GM19372 (cell line): ENCODE results near the gene CCND2.

Source experiments
- ATAC-seq: cut with Tn5 transposase; IDR thresholded peaks from one replicate; pipeline ENCODE4 v1.9.1; 2021; ENCODE audit warnings: mild to moderate bottlenecking, low read depth, moderate library complexity; ENCODE audit not compliant: unreplicated experiment

CCND2 gene

DNA sequence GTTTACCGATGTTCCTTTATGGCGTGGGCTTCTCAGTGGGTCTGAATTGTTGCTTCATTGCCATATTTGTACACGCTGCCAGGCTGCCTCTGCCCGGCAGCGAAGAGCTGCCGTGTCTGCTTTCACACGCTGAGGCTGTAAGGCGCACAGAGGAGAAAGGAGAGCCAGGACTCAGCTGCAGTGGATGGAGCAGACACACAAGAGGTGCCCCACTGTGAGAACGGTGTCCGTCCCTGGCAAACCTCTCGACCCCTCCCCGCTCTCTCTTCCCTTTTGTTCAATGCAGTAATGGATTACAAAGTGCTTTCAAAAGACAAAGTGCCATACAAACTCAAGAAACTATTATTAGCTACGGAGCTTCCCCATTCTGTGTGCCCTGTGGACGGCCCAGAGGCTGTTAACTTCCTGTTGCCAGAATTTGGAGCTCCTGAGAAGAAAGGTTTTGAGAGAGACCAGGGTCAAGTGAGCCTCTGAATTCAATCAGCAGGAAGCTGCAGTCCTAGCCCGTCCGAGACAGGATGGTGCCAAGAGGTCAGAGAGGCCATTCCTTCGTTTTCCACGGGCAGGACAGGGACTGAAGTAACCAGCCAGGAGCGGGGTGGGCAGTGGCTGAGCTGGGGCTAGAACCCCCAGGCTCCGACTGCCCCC, 15.8 kb downstream of the CCND2 start:
- no peak for ATAC-seq

DNA sequence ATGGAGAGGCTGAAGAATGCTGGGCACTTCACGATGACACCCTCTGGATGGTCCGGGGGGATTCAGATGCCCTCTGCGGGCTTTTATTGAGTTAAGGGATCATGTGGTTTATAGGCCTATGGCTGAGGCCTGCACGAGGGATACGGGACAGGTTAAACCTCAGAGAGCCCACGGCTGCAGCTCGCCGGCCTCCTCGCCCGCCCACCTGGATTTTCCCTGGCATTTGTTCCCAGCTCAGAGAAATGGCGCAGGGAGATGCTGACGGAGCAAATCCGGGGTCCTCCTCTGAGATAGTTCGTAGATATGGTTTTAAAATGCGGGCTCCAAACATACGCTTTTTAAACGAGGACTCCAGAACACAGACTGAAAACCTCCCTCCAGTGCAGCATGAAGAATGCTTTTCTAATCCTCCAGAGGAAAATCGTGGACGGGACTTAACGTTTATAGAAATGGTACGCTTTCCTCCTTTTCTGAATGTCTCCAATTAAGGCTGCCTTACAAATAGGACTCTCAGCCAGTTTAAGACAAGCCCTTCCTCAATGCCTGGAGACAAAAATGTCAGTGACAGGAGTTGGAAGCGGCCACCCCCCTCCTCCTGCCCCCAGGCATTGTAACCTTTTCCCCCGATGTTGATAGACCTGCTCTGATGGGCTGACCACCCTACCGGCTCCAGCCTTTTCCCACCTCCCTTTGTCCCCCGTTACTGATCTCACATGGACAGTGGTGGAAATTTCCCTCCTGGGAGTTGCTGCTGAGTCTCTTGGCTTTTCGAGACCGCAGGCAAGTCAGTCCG, 16.6 kb downstream of the CCND2 start:
- no peak for ATAC-seq

DNA sequence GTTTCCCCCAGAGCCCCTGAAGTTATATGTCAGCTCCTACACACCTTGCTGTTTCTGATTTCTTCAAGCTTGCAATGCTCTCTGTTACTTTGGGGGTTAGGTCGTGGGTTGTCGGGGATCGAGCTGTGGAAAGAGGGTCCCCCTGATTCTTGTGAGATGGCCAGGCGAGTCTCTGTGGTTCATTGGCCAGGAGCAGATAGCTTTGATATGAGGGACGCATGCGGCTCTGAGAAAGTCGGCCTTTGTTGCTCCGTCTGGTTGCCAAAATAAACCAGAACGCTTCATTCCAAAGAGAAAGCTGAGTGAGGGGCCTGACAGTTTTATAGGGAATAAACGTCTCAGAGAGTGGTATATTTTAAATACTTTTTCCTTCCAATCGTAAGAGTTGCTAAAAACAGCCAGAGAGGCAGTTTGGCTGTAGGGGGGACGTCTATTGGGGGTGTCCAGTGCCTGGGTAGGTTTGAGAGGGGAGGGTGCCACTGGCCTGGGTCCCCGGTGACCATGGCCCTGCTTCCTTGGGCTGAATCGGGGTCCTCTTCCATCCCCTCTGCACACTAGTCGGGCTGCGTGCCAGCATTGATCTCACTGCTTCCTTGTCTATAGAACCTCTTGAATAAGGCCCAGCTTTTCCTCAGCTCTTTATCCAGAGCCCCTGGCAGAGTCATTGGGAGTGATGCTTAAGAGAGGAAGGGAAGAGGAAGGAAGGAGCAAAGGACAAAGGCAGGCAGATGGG, 18.9 kb downstream of the CCND2 start:
- no peak for ATAC-seq

GRCh38 chr12:4293299-4293965, 19.9 kb downstream of the CCND2 start:
- no peak for ATAC-seq

GRCh38 chr12:4293966-4294505, 20.5 kb downstream of the CCND2 start:
- ATAC-seq, result no peak

- no peak for ATAC-seq
These were observed 23.2 kb downstream of the CCND2 start for GRCh38 chr12:4296751-4297150.

DNA sequence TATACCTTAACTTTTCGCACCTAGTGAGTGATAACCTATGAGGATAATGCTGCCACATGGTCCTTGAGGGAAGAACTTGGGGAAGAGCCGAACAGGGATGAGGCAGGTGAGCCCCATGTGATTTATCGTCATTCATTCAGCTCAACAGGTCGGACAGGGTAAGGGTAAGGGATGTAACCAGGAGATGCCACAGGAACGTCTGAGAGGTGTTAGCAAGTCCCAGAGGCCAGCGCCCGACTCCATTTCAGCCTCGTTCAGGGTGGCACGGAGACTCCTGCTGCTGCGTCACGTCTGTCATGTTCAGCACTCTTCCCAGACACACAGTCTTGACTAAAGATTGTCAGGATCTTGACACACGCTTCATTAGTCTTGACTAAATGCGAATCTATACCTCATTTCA, 24.1 kb downstream of the CCND2 start:
- no peak for ATAC-seq

GRCh38 chr12:4300883-4301282, 27.3 kb downstream of the CCND2 start:
- no peak for ATAC-seq

DNA sequence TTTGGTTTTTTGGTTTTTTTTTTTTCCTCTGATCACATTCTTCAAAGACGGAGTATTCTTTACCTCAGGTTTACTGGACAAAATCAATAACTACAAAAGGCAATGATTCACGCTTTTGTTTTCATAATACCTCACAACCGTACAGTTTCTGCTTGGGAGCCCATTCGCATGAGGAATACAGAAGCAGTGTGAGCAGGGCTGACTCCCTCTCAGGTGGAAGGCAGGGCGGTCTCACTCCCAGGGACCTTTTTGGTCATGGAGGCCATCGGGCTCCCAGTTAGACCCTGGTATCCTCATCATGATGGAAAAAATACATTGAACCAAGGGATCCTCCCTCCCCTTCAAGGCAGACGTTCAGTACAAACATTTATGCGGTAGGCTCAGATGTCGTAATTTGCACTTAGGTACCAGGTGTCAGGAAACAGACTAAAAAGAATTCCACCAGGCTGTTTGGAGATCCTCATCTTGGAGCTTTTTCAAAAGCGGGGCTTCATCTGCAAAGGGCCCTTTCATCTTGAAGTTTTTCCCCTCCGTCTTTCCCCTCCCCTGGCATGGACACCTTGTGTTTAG, 28.5 kb downstream of the CCND2 start:
- ATAC-seq, result no peak

GRCh38 chr12:4302881-4303280, 29.3 kb downstream of the CCND2 start:
- ATAC-seq, result no peak

DNA sequence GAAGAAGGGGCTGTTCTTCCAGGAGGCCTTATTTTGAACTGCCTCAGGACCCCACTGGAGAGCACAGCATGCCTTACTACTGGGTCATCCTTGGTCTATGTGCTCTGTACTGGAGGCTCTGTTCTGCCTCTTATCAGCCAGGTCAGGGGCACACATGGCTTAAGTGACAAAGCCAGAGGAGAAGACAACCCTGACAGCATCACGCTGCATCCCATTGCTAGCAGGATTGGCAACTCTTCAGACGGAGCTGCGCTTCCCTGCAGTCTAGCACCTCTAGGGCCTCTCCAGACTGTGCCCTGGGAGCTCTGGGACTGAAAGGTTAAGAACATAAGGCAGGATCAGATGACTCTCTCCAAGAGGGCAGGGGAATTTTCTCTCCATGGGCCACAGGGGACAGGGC, 30.2 kb downstream of the CCND2 start:
- ATAC-seq, result no peak

DNA sequence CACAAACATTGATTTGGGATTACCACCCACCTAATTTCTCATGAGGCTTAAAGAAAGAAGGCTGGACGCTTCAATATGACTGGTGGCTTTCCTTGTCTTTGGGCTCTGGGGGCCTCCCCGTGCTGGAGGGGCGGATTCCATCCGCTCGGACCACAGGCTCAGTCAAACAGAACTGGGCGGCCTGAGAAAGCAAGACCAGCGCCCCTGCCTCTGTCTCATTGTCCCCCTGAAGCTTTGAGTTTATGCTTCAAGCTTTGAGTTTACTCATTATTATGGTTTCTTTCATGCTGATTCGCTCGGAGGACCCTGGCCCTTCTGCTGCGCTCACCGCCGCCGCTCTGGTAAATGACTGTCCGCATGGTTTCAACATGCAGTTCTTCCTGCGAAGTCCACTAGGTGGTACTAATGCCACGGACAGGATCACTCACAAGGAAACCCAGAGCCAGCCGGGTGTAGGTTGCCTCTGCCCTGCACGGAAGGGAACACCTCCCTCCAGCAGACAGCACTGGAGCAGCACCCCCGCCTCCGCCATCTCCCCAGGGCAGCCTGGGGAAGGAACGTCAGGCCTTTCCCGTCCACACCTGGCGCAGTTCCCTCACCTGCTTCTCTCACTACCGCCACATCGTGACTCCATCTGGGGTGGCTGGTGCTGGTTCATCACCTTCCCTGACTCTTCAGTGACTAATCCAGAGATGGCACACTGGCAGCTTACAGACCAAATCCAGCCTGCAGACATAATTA, 34.2 kb downstream of the CCND2 start:
- no peak for ATAC-seq

DNA sequence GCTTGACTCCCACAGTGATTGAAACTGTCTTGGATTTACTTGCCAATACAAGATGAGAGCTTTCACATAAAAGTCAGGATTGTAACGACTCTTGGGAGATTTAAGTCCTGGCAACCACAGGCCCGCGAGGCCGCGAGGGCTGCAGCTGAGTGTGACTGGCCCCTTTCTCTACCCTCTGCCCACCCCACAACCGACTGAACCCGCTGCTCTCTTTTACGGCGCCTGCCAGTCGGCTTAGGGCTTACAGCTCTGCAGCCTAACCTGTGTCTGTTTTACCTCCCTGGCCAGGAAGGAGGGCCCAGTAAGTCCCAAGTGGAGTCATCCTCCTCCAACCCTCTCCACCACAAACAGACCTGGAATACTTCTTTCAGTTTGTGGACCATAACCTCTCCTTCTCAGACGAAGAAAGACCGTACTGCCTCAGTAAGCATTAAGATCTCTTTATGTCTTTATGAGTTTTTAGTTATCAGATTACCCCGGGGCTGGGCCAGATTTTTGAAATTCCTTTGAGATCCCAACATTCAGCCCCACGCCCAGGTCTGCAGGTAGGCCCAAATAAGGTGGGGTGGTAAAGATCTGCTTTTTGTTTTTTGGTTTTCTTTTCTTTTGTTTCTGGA, 34.9 kb downstream of the CCND2 start:
- no peak for ATAC-seq

DNA sequence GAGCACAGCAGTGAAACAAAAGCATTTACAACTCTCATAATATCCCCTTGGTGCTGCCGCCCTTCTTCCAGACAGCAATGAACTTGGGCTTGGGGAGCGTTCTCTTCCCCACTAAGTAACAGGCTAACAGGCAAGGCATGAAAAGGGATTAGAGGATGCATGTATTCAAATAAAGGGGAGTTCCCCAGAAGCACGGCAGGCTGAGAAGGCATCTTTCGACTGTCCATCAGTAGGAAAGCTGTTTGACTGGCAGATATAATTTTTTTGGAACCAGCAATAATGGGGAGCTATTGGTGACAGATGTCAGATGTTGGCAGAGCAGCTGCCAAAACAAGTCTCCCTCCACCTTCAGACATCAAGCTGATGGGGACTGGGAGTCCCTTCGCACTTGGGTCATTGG, 38.2 kb downstream of the CCND2 start:
- ATAC-seq, result no peak

- no peak for ATAC-seq
These were observed 38.7 kb downstream of the CCND2 start for GRCh38 chr12:4312251-4312650.

DNA sequence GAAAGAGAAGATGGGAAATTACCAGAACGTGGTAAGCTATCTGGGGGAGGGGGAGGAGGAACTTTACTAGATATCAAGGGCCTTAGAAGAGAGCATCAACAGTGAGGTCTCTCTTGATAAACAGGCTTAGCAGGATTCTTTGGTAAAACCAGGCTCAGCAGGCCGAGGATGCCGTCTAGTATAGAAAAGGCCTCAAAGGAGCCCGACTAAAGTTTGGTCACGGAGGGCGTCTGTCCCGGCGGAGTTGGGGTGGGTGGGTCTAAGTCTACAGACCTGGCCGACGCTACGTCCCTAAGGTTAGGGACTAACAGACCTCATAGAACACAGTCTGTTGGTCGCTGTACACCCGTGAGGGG, 46.9 kb downstream of the CCND2 start:
- ATAC-seq, result peak; percentile 23

GRCh38 chr12:4320853-4321701, 47.5 kb downstream of the CCND2 start, which contains the start of gene TIGAR:
TSS of gene TIGAR (plus strand) at chr12:4321213. CDS start at chr12:4321272, 59 bp downstream.
- peak; percentile 97 for ATAC-seq

- ATAC-seq, result no peak
These were observed 49.2 kb downstream of the CCND2 start for GRCh38 chr12:4322726-4323125.
